ENCODE data around the gene TMEM8B.

DNA sequence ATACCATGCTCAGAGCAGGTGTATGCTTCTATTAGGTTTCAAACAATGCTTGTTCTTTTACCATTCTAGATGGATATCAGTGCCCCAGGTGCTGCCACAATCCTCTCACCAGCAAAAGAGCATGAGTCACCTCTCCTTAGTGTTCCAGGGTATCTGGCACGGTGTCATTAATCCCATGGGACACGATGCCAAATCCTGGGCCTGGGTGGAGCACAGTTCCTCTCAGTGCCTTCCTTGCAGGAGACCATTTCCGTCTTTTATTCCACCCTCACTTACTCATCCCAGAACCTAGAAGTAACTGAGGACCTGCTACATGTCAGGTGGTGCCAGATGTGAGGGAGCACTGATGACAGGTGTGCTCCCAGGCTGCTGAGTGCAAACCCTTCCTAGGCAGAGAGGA lies 42.5 kb downstream of the TMEM8B start:
- TF ChIP-seq, protein P1, sequence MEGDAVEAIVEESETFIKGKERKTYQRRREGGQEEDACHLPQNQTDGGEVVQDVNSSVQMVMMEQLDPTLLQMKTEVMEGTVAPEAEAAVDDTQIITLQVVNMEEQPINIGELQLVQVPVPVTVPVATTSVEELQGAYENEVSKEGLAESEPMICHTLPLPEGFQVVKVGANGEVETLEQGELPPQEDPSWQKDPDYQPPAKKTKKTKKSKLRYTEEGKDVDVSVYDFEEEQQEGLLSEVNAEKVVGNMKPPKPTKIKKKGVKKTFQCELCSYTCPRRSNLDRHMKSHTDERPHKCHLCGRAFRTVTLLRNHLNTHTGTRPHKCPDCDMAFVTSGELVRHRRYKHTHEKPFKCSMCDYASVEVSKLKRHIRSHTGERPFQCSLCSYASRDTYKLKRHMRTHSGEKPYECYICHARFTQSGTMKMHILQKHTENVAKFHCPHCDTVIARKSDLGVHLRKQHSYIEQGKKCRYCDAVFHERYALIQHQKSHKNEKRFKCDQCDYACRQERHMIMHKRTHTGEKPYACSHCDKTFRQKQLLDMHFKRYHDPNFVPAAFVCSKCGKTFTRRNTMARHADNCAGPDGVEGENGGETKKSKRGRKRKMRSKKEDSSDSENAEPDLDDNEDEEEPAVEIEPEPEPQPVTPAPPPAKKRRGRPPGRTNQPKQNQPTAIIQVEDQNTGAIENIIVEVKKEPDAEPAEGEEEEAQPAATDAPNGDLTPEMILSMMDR (IDR thresholded peaks at IDR 0.05; ENCODE audit: low read depth, low read length, poor library complexity, severe bottlenecking) = no peak
- no peak for TF ChIP-seq EZH2phosphoT487 (IDR thresholded peaks at IDR 0.05; ENCODE audit: borderline replicate concordance, low read length)

Measured in DOHH2 (cell line).